GM19193 (cell line): ENCODE results near the gene AFMID.

Source experiments
- POLR2A ChIP-seq: IDR thresholded peaks from 4 replicates; pipeline ENCODE4 v1.6.1; 2011; ENCODE audit not compliant: insufficient read depth, insufficient read length; ENCODE audit errors: extremely low read depth

The AFMID gene

GRCh38 chr17:78185981-78186691 lies 1.0 kb upstream of the AFMID start:
- no peak for TF ChIP-seq POLR2A

- no peak for TF ChIP-seq POLR2A
These were observed 9.6 kb downstream of the AFMID start for GRCh38 chr17:78196716-78197115.

GRCh38 chr17:78197147-78197832 lies 10.1 kb downstream of the AFMID start:
- TF ChIP-seq POLR2A: no peak

GRCh38 chr17:78200451-78200850 lies 13.3 kb downstream of the AFMID start:
- TF ChIP-seq POLR2A: no peak

- no peak for TF ChIP-seq POLR2A
These were observed 15.5 kb downstream of the AFMID start for GRCh38 chr17:78202666-78203065.

GRCh38 chr17:78204387-78205123 lies 17.4 kb downstream of the AFMID start:
- TF ChIP-seq POLR2A: no peak

- no peak for TF ChIP-seq POLR2A
These were observed 18.1 kb downstream of the AFMID start for GRCh38 chr17:78205124-78205775.

- no peak for TF ChIP-seq POLR2A
These were observed 19.1 kb downstream of the AFMID start for GRCh38 chr17:78206298-78206697.

- TF ChIP-seq POLR2A: no peak
These were observed 21.3 kb downstream of the AFMID start for GRCh38 chr17:78208486-78208885.

GRCh38 chr17:78210111-78210510 lies 22.9 kb downstream of the AFMID start:
- no peak for TF ChIP-seq POLR2A

GRCh38 chr17:78211032-78211431 lies 23.9 kb downstream of the AFMID start:
- TF ChIP-seq POLR2A: no peak

GRCh38 chr17:78214016-78214705 lies 27.0 kb downstream of the AFMID start, which contains the start of gene BIRC5:
BIRC5 (plus strand) TSS chr17:78214253; CDS start chr17:78214317, 64 bp downstream.
- TF ChIP-seq POLR2A: peak; percentile 51

GRCh38 chr17:78214706-78215061 lies 27.5 kb downstream of the AFMID start:
- no peak for TF ChIP-seq POLR2A

GRCh38 chr17:78219396-78220150 lies 32.4 kb downstream of the AFMID start:
- TF ChIP-seq POLR2A: no peak
